ENCODE results near the gene LPO. TPM values are rescaled to one million over a fixed set of nuclear protein-coding genes. Genes with fewer than 3 reads are reported as not detected.
A peak's percentile ranks its signal among the peaks of the same experiment; 100 is the strongest.

The LPO gene
- total and polyA plus RNA-seq, 2 donors: not detected

GRCh38 chr17:58210922-58211321 is 27.5 kb upstream of the LPO start:
- no peak overlapping the region for H3K27ac ChIP-seq (ENCODE audit: low read depth)
- no peaks in the 10 kb centered on the region for H3K4me1 ChIP-seq (ENCODE audit: insufficient read depth)
- DNase-seq (ENCODE audit: extremely low spot score): no peak
- no peaks in the 10 kb centered on the region for H3K36me3 ChIP-seq (ENCODE audit: insufficient read depth)
- H3K4me3 ChIP-seq (ENCODE audit: low read depth, low read length): no peak overlapping the region
- 82% methylated on average over 5 of the region's 5 CpGs for WGBS

GRCh38 chr17:58215685-58216084 is 22.7 kb upstream of the LPO start:
- no peaks in the 10 kb centered on the region for H3K4me1 ChIP-seq (ENCODE audit: insufficient read depth)
- H3K27ac ChIP-seq (ENCODE audit: low read depth): no peak overlapping the region
- DNase-seq (ENCODE audit: extremely low spot score): no peak
- H3K4me3 ChIP-seq (ENCODE audit: low read depth, low read length): no peak overlapping the region
- H3K36me3 ChIP-seq (ENCODE audit: insufficient read depth): no peaks in the 10 kb centered on the region

DNA sequence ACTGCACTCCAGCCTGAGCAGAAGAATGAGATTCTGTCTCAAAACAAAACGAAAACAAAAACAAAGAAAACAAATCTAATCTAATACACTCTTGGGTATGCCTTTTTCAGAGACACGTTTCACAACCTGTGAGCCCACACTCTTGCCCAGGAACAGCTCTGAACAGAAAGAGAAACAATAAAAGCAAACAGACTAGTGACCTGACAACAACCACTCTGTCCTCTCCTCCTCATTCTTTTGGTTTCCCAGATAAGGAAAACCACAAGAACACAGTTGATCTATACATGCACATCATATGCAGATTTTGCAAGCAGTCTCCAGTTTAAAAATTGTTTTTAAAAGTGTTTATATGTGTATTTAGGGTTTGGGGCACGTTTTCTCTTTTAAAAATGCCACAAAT is 20.6 kb upstream of the LPO start:
- Histone ChIP-seq H3K4me3 (ENCODE audit: low read depth, low read length) (no peak overlapping the region), H3K27ac (ENCODE audit: low read depth) (no peak overlapping the region), H3K36me3 (ENCODE audit: insufficient read depth) (no peaks in the 10 kb centered on the region), H3K4me1 (ENCODE audit: insufficient read depth) (no peaks in the 10 kb centered on the region)
- WGBS: 91% methylated on average over 3 of the region's 3 CpGs
- DNase-seq (ENCODE audit: extremely low spot score): no peak

GRCh38 chr17:58219007-58219788 is 19.2 kb upstream of the LPO start, which contains the start of gene MKS1:
TSS of gene MKS1 (minus strand) at chr17:58219255. CDS start at chr17:58219230, 25 bp downstream.
- peak; percentile 66 for DNase-seq (ENCODE audit: extremely low spot score)
- WGBS: 2% methylated on average over 56 of the region's 56 CpGs
- H3K27ac ChIP-seq (ENCODE audit: low read depth): no peak within 1 kb of the TSS
- H3K4me3 ChIP-seq (ENCODE audit: low read depth, low read length): peak within 1 kb of the TSS; percentile 56
- no peaks in the 10 kb centered on the region for H3K4me1 ChIP-seq (ENCODE audit: insufficient read depth)
- H3K36me3 ChIP-seq (ENCODE audit: insufficient read depth): no peaks in the 10 kb centered on the region

DNA sequence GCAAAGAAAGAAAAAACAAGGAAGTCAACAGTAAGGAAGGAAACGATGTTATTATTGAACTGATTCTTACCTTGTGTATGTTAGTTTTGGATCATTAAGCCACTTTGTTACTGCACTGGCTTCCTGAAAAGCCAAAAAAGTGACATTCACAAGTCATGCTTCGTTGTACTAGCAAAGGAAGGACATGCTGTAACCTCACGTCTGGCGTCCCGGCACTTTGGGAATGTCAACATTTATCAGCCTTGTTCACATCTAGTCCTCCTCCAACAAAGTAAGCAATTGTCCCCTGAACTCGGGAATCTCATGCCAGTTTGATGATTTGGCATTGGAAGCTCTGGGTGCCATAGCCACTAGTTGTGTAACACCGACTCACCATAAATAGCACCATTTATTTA is 18.6 kb upstream of the LPO start:
- Histone ChIP-seq H3K27ac (ENCODE audit: low read depth) (no peak overlapping the region), H3K4me1 (ENCODE audit: insufficient read depth) (no peaks in the 10 kb centered on the region), H3K4me3 (ENCODE audit: low read depth, low read length) (no peak overlapping the region), H3K36me3 (ENCODE audit: insufficient read depth) (no peaks in the 10 kb centered on the region)
- 66% methylated on average over 7 of the region's 7 CpGs for WGBS
- no peak for DNase-seq (ENCODE audit: extremely low spot score)

- no peak overlapping the region for H3K27ac ChIP-seq (ENCODE audit: low read depth)
- H3K4me1 ChIP-seq (ENCODE audit: insufficient read depth): no peaks in the 10 kb centered on the region
- DNase-seq (ENCODE audit: extremely low spot score): no peak
- H3K4me3 ChIP-seq (ENCODE audit: low read depth, low read length): no peak overlapping the region
- no peaks in the 10 kb centered on the region for H3K36me3 ChIP-seq (ENCODE audit: insufficient read depth)
- WGBS: 45% methylated on average over 1 of the region's 1 CpG
Observed at GRCh38 chr17:58224315-58224714, 14.1 kb upstream of the LPO start.

GRCh38 chr17:58227733-58228132 is 10.7 kb upstream of the LPO start:
- WGBS: 88% methylated on average over 3 of the region's 3 CpGs
- H3K4me3 ChIP-seq (ENCODE audit: low read depth, low read length): no peak overlapping the region
- no peak for DNase-seq (ENCODE audit: extremely low spot score)
- no peak overlapping the region for H3K27ac ChIP-seq (ENCODE audit: low read depth)
- no peaks in the 10 kb centered on the region for H3K4me1 ChIP-seq (ENCODE audit: insufficient read depth)
- H3K36me3 ChIP-seq (ENCODE audit: insufficient read depth): no peaks in the 10 kb centered on the region

DNA sequence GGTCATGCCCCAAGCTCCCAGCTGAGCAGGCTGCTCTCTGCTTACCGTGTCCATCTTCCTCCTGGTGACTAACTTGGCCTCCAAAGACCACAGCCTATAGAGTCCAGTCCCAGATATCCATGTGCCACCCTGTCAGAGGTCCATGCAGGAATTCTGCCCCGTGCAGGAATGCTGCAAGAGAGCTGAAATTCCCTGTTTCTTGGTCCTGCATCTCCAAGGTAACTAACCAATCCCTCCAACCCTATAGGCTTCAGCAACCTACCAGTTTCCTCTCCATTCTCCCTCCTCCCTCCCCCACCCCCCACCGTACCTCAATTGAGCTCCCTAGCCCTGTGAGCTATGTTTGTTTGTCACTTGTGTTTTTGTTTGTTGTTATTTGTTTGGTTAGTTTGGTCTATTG is 9.7 kb upstream of the LPO start:
- no peaks in the 10 kb centered on the region for H3K4me1 ChIP-seq (ENCODE audit: insufficient read depth)
- no peaks in the 10 kb centered on the region for H3K36me3 ChIP-seq (ENCODE audit: insufficient read depth)
- WGBS: 36% methylated on average over 3 of the region's 3 CpGs
- H3K27ac ChIP-seq (ENCODE audit: low read depth): no peak overlapping the region
- H3K4me3 ChIP-seq (ENCODE audit: low read depth, low read length): no peak overlapping the region
- no peak for DNase-seq (ENCODE audit: extremely low spot score)

DNA sequence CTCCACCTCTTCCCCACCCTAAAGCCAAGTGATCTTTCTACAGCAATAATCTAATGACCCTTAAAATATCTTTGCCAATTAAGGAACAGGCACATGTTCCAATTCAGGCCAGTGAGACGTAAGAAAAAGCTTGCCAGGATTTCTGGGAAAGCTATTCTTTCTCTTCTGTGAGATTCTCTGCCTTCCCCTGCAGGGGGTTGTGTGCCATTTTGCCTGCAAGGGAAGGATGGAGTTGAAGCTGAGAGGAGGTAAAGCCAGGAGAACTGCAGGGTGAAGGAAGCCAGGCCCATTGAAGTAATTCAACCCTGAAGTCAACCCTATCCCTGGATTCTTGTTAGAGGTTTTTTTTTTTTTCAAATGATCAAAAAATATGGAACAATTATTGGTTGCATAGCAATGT is 9.0 kb upstream of the LPO start:
- Histone ChIP-seq H3K27ac (ENCODE audit: low read depth) (no peak overlapping the region), H3K4me3 (ENCODE audit: low read depth, low read length) (no peak overlapping the region), H3K36me3 (ENCODE audit: insufficient read depth) (no peaks in the 10 kb centered on the region), H3K4me1 (ENCODE audit: insufficient read depth) (no peaks in the 10 kb centered on the region)
- DNase-seq (ENCODE audit: extremely low spot score): no peak
- WGBS: 39% methylated on average over 1 of the region's 1 CpG

- 86% methylated on average over 4 of the region's 4 CpGs for WGBS
- Histone ChIP-seq H3K4me3 (ENCODE audit: low read depth, low read length) (no peak overlapping the region), H3K27ac (ENCODE audit: low read depth) (no peak overlapping the region), H3K4me1 (ENCODE audit: insufficient read depth) (no peaks in the 10 kb centered on the region), H3K36me3 (ENCODE audit: insufficient read depth) (no peaks in the 10 kb centered on the region)
- DNase-seq (ENCODE audit: extremely low spot score): no peak
Observed at GRCh38 chr17:58229881-58230280, 8.5 kb upstream of the LPO start.

- Histone ChIP-seq H3K36me3 (ENCODE audit: insufficient read depth) (no peaks in the 10 kb centered on the region), H3K4me3 (ENCODE audit: low read depth, low read length) (no peak overlapping the region), H3K4me1 (ENCODE audit: insufficient read depth) (no peaks in the 10 kb centered on the region), H3K27ac (ENCODE audit: low read depth) (no peak overlapping the region)
- no peak for DNase-seq (ENCODE audit: extremely low spot score)
- 22% methylated on average over 2 of the region's 2 CpGs for WGBS
Observed at GRCh38 chr17:58231641-58232040, 6.7 kb upstream of the LPO start.

DNA sequence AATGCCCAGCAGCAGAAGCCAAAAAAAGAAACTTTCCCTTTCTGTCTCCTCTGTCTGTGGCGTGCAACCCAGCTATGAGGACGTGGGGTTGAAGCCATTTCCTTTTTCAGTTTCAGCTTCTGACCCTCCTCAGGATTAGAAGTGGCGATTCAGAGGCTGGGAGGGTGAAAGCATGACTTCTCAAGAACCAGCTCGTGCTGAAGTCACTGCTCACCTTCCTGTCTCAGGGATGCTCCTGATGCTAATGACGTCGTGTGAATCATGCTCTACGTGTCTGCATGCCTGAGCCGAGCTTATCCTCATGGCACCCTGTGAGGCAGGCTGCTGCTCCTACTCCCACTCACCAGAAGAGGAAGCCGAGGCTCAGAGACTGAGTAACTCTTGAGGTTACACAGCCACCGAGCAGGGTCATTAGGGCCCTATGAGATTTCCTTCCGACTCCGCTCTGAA is 5.7 kb upstream of the LPO start:
- Histone ChIP-seq H3K4me1 (ENCODE audit: insufficient read depth) (no peaks in the 10 kb centered on the region), H3K4me3 (ENCODE audit: low read depth, low read length) (no peak overlapping the region), H3K27ac (ENCODE audit: low read depth) (no peak overlapping the region), H3K36me3 (ENCODE audit: insufficient read depth) (no peaks in the 10 kb centered on the region)
- DNase-seq (ENCODE audit: extremely low spot score): no peak
- WGBS: 48% methylated on average over 12 of the region's 12 CpGs

- no peak overlapping the region for H3K27ac ChIP-seq (ENCODE audit: low read depth)
- no peaks in the 10 kb centered on the region for H3K36me3 ChIP-seq (ENCODE audit: insufficient read depth)
- no peak for DNase-seq (ENCODE audit: extremely low spot score)
- 72% methylated on average over 3 of the region's 3 CpGs for WGBS
- H3K4me1 ChIP-seq (ENCODE audit: insufficient read depth): no peaks in the 10 kb centered on the region
- H3K4me3 ChIP-seq (ENCODE audit: low read depth, low read length): no peak overlapping the region
Observed at GRCh38 chr17:58233543-58233942, 4.8 kb upstream of the LPO start.

GRCh38 chr17:58234512-58234911 is 3.9 kb upstream of the LPO start:
- Histone ChIP-seq H3K27ac (ENCODE audit: low read depth) (no peak overlapping the region), H3K36me3 (ENCODE audit: insufficient read depth) (no peaks in the 10 kb centered on the region), H3K4me3 (ENCODE audit: low read depth, low read length) (no peak overlapping the region), H3K4me1 (ENCODE audit: insufficient read depth) (no peaks in the 10 kb centered on the region)
- 74% methylated on average over 3 of the region's 3 CpGs for WGBS
- DNase-seq (ENCODE audit: extremely low spot score): no peak

Measured in urinary bladder (tissue), 4 donors.